Activated T-cell treated with anti-CD3 and anti-CD28 coated beads, Interleukin-2, amount 50 U/mL, for 48 hours (primary cell): Measurements from ENCODE around the gene RNF113B.

ENCODE experiments used
- DNase-seq, 2 experiments: peaks; one replicate each; pipeline ENCODE4 v3.0.0-alpha.2; 2020

RNF113B gene

DNA sequence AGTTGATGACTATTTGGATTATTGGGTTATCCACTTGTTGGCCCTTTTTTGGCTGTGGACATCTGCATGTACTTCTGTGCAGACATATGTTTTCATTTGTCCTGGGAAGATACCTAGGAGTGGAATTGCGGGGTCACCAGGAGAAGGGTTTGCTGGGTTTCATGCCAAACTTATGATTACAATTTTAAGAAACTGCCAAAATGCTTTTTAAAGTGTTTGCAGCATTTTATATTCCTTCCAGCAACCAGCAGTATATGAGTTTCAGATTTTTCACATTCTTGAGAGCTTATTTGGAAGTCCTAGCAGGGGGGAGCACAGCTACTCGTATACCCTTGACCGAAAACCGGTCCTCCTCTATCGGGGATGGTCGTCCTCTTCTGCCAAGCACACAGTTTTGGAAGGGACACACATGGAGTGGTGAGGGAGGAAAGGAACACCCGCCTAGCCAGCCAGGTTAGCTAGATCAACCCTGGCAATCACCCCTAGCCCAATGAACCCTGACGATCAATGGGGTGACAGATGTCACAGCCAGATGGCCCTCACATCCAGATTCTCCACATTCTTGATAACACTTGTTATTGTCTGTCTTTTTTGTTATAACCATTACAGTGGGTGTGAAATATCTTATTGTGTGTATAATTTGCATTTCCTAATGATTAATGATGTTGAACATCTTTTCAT is 26.7 kb upstream of the RNF113B start:
- no peak for DNase-seq

DNA sequence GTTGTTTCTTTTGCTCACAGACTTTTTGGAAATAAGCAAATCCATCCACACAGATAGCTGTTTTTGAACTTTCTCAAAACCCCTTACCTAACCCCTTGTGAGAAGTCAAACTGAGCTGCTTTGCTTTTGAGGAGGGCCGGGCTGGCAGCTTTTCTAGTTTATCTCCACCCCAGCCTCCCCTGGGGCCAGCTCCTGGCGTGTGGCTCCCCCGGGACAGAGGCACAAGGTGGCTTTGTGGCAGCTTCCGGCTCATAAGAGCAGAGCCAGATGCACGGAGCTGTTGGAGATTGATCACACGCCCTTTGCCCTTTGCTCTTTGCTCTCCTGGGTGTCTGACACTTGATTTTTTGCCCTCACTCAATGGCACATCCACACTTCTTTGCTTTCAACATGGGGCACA is 24.9 kb upstream of the RNF113B start:
- no peak for DNase-seq

DNA sequence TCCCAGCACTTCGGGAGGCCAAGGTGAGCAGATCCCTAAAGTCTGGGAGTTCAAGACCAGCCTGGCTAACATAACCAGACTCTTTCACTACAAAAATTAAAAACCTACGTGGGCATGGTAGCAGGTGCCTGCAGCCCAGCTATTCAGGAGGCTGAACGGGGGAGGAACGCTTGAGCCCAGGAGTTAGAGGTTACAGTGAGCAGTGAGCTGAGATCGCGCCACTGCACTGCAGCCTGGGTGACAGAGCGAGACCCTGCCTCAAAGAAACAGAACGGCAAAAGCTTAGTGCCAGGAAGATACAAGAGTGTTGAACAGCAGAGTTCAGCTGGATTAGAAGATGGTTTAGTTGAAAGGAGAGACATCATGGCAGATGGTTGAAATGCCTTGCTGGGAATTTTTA is 24.1 kb upstream of the RNF113B start:
- DNase-seq = no peak

DNA sequence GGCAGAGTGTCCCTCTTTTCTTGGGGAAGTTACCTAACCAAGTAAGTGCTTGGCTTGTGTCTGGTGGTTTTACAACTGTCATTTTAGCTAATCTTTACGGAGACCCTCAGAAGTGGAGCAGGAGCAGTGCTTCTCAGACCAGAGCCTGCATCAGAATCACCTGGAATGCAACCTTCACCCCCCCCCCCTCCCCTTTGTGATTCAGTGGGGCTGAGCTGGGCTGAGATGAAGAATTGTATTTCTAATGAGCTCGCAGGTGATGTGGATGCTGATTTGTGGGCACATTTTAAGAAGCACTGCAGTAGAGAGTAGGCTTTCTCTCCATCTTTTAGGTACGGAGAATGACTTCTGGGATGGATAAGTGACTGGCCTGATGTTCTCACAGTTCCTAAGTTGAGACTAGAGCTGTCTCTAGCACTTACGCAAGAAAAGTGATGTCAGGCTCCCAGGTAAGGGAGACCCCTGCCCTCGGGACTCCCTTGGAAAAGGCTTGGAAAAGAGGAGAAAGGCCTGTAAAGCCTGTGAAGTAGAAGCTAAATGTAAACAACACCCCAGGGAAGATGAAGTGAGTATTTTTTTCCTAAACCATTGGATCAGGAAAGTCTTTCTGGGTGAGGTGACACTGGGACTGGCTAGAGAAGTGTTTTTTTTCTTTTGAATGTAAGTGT is 23.3 kb upstream of the RNF113B start:
- DNase-seq = no peak

DNA sequence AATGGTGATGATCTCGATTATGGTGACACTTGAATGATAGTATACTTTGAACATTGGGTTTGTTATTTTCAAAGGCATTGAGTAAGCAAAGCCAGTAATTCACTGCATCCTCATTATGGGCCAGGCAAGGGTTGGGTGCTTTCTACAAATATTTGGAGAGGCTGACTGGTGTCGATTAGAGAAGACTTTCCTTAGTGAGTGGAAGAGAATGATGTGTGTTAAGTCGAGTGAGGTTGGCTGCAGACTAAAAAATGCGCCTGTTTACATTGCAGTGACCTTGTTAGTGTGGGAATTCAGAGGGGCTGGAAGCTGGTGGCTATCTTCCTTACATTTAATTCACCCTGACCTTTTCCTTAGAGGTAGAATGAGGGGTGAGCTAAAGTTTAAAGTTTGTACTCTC is 22.4 kb upstream of the RNF113B start:
- DNase-seq = no peak

DNA sequence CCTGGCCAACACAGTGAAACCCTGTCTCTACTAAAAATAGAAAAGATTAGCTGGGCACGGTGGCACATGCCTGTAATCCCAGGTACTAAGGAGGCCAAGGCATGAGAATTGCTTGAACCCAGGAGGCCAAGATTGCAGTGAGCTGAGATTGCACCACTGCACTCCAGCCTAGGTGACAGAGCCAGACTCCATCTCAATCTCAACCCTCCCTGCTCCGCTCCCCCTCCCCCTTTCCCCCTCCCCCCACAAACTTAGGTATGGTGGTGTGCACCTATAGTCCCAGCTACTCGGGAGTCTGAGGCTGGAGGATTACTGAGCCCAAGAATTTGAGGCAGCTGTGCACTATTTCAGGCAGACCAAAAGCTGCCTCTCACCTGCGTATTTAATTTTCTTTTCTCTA is 21.6 kb upstream of the RNF113B start:
- no peak for DNase-seq

DNA sequence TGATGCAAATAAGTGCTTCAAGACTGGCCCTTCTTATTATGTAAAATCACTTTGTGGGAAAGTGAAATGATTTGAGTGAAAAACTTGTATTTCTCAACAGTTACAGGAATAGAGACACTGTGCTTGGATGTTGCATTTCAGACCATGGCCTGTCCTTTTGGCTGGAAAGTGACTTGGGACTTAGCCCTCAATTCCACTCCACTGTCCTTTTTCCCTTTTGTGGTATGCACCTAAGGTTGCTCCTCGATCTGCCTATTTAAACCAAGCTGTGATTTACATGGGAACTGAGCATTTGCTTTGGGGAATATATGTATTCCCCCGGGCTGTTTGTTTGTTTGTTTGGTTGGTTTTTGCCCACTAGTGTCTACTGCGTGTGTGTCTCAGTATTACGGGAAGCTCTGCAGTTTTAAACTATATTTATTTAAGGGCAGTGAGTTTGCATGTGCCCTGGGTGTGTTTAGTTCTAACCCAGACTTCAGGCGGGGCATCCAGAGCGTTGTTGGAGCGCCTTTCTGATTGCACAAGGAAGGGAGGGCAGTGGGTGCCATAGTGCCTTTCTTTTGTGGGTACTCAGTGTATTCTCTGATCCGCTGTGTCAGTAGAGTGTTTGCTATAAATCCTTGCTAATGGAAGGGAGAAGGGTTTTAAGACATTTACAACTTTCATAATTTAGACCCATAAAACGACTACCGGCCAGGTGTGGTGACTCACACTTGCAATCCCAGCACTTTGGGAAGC is 18.2 kb upstream of the RNF113B start:
- DNase-seq = no peak

DNA sequence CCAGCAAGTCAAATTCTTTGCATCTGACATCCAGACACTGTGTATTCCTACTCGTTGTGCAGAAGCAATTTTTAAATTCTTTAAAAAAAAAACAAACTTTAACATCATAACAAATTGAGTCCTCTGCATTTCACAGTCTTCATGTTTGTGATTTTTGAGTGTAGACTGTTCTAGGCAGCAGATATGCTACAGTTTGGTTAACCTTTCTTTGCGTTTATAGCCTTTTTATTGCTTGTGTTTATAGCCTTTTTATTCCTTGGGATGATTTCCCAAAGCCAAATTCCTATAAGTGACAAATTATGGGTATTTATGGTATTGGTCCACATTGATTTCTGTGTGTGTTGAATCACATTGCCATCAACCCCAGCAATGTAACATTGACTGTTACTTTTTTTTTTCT is 14.9 kb upstream of the RNF113B start:
- DNase-seq = no peak

DNA sequence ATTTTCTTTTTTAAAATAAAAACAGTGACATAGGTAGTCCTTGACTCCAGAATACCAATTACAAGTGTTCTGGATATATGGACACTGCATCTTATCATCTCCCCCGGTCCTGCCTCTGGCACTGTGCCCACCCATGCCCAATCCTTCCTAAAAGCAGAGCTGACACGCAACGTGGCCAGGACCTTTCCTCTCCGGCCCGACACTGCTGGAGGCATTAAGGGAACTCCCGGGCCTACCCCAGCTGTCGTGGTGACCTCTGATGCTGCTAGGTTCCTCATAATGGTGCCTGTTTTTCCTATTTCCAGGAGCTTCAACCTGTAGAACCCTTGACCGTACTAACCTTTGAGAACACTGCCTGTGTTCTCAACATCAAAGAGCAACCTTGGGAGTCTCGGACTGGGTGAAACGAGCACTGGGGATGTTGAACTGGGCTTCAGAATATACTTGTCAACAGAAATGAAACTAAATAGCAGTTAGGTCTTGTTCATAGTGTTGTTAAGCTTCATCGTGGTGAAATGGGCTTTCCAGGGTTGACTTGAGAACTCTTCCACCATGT is 13.9 kb upstream of the RNF113B start:
- DNase-seq = no peak

DNA sequence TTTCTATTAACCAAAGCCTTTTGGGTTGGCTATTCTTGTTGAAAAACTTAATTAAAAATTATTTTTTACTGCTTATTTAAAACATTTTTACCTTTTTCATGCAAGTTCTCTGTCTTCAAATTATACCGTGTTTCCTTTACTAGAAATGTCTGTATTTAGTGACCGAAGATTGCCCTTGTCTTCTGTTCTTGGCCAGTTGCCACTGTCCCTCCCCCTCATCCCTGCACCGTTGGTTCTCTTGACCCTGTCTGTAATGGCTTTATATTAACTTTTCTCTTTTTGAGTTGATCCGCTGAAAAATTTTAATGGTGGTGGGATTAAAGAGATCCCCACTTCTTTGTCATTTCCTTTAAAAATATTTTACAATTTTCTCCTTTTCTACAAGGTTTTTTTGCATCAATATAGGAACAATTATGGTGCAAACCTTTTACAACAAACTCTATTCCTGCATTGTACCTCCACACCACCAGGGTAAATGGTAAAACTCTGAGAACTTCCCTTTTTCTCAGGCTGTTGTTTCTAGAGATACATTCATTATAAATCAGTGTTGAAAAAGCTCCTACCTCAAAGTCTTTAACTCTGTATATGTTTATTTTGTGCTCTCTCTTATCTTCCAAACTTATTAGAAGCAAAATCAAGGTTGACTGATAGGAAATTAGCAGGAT is 12.9 kb upstream of the RNF113B start:
- DNase-seq = no peak

DNA sequence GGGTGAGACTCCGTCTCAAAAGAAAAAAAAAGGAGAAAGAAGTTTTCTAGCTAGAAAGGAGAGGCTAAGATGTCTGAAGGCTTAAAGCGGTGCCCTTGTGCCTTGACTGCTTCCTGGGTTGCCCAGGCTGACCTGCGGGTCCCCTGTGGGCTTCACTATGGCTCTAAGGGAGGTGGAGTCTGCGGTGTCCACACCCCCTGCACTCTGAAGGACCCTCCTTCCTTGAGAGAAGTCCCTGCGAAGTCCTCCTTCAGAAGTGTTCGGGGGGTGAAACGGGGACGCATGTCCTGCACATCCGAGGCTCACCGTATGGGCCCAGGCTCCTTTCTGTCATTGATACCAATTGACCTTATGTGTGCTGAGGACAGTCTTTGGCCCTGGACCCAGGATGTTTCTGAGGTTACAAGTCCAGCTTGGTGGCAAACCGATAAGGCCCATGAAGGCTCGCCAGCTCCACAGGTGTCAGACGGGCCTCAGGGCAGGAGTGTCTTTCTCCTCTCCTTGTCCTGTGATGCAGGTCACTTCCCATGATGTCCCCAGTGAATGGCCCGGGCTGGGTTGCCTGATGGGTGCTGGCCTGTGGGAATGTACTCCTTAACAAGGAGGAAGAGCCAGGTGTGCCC is 11.6 kb upstream of the RNF113B start:
- DNase-seq = no peak

DNA sequence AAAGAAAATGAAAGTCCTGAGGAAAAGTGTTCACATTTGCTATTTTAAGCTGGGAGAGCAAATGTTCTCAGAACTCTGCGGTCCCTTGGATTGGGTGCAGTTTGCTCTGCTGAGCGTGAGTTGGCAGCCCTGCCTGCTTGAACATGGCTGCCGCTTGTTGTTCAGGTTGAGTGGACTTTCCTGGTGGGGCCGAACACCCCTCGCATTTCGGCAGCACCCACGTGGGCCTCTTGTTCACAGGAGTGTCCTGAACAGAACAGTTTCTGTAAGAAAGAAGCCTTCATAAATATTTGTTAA is 10.8 kb upstream of the RNF113B start:
- no peak for DNase-seq

DNA sequence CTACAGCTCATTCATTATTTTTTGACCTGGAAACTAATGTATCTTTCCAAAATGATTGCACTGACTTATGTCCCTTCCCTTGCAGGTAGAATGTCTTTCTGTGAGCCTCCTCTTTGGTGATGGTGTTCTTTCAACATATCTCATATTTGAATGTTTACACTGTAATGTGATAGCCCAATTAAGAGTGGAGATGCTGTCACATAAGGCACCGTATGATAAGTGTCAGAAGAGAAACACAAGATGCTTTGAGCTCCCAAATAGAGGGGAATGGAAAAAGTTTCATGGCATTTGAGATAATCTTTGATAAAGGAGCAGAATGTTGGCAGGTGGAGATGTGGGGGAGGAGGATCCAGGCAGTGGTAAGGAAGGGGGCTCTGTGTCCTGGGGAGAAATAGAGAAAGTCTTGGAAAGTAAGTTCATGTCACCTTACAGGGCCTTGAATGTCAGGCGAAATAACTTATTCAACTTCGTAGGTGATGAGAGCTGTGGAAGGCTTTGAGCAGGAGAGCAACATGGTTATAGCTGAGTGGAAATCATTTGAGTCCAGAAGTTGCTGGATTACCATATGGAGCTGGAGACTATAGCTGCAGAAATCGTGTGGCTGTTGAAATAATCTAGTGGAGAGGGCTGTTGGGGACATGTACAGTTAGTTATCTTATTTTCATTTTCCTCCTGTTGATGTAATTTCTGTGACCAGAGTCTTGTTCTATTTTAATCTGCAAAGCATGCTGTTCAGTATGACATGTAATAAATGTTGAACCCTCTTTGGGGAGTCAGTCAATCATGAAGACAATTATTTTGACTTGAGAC is 10.3 kb upstream of the RNF113B start:
- DNase-seq = no peak

DNA sequence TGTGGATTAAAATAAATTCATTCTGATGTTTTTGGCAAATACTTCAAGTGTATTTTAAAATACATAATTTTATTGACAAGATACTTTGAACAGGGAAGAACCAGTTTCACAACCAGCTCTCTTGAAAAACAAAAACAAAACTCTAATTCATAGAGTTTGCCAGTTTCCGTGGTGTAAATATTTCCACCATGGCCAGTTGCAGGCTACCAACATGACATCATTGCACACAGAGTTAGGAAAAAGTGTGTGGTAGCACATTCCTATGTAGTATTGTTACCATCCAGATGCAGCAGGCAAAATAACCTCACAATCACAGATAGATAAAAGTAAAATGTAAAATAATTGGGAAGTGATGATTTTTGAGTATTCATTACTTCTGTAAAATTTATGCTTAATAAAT is 7.7 kb upstream of the RNF113B start:
- DNase-seq = no peak

DNA sequence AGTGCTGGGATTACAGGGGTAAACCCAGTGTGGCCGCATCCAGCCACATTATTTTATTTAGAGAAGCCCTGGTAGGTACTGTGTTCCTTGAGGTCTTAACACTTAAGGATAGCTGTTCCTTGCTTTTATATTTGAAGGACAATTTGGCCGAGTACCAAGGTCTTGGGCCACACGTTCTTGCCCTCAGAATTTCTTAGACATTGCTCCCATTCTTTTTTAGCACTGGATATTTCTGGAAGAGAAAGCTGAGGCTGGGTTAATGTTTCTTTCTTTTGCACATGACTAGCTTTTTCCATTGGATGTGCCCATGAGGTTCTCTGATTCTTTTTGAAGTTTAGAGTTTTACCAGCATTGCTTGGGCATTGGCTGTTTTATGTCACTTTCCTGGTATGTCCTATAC is 5.5 kb upstream of the RNF113B start:
- DNase-seq = no peak

DNA sequence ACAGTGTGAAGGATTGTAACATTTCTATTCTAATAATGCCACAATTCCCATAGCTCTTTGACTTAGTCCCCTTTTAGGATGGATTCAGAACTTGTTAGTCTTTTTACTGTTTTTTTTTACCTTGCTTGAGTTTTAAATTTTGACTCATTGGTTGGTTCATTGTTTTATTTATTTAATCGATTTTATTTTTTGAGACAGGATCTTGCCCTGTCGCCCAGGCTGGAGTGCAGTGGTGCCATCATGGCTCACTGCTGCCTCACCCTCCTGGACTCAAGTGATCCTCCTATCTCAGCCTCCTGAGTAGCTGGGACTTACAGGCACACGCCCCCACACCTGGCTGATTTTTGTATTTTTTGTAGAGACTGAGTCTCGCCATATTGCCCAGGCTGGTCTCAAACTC is 5.1 kb upstream of the RNF113B start:
- DNase-seq = no peak

DNA sequence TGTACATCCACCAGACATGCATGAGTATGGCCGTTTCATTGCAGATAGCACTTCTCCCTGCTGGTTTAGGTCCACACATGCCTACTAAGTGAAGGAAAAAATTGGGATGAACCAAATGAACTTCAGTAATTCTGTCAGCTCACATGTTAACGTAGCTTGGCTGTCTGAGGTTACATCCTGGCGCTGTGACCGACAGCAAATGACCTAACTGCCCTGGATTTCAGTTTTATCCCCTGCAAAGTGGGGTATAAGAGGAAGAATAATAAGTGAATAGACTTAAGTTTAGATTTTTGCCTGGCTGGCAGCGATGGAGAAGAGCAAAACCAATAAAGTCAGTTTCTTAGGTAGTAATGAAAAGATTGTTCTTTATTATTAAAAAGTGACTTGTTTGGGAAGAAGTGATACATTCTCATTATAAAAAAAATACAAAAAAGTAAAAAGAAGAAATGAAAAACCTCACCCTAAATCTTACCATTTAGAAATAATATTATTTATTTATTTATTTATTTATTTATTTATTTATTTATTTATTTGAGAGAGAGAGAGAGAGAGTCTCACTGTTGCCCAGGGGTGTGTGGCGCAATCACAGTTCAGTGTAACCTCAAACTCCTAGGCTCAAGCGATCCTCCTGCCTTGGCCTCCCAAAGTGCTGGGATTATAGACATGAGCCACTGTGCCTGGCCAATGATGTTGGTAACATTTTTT is 4.2 kb upstream of the RNF113B start:
- no peak for DNase-seq

DNA sequence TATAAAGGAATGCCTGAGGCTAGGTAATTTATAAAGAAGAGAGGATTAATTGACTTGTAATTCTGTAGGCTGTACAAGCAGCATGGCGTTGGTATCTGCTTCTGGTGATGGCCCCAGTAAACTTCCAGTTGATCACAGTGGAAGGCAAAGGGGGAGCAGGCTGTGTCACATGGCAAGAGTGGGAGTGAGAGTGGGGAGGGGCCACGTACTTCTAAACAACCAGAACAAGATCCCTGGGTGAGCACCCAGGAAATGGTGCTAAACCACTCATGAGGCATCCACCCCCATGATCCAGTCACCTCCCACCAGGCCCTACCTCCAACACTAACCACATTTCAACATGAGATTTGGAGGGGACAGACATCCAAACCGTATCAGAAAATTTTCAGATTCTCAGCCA is 3.0 kb upstream of the RNF113B start:
- DNase-seq = no peak

DNA sequence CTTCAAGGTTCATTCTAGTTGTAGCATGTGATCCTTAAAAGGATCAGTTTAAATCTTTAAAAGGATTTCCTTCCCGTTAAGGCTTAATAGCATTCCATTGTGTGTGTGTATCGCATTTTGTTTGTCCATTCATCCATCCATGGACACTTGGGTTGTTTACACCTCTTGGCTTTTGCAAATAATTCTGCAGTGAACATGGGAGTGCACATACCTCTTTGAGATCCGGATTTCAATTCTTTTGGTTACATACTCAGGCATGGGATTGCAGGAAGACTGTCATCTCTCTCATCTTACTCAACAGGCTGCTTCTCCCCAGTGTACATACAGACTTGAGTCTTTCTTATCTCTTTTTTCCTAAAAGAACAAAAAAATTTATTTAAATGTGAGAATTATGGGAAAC is 1.2 kb downstream of the RNF113B start:
- no peak for DNase-seq

DNA sequence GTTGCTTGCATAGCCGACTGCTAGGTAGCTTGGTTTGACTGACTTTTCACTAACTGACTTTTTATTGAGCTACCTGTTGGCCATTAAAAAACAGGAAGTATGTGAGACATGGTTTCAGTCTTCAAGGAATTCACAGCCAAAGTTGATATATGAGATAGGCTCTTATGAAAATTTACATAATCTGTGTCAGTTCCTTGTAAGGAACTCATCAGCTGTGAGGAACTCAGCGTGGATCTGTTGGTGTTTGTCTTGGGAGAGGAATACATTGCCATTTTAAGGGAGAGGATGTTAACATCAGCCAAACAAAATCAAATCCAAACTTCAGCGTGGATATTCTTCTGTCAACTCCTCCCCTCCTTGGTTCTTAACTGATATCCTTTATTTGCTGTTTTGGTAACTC is 2.0 kb downstream of the RNF113B start:
- no peak for DNase-seq

DNA sequence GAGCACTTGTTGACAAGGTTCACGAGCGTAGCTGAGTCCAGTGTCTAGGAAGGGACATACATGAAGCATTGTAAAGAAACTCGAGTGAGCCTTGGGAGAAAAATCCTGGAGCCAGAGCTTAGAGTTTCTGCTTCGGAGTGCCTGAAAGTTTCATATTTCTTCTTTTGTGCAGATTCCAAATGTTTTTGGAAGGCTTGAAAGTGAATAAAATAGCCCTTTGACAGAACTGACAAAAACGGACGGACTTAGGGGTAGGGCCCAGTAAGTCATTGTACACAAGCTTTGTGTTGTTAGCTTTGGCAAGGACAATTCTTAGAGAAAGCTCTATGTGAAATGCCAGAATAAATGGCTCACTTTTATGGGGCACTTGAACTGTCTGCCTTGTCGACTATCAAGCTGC is 2.8 kb downstream of the RNF113B start:
- DNase-seq = no peak
